ENCODE measurements around the gene GPR78. TPM values are rescaled to one million over a fixed set of nuclear protein-coding genes. Genes with fewer than 3 reads are reported as not detected.

Gene GPR78
- total and polyA plus RNA-seq, 2 of the 8 experiments (the other 6 are each of a cell fraction or from before 2014, with no cell fraction given): 1.0 to 3.0 TPM

- Histone ChIP-seq H2BK5ac (ENCODE audit: low read depth, low read length) (no peak overlapping the region), H2AFZ (ENCODE audit: low read length) (no peak overlapping the region), H3K4me3 (ENCODE audit: extremely low read depth in 1 of 4, insufficient read depth in 2 of 4, low read depth in 3 of 4, low read length in 4 of 4) (no peak overlapping the region), H3K36me3 (ENCODE audit: control insufficient read depth in 2 of 4, insufficient read depth in 4 of 4, low read length in 3 of 4) (no peaks in the 10 kb centered on the region), H3K9ac (replicated peaks in 1 of 4; ENCODE audit: extremely low read depth in 1 of 4, low read depth in 3 of 4, low read length in 3 of 4) (no peak overlapping the region), H3K4me2 (ENCODE audit: insufficient read depth in 1 of 2, low read depth in 2 of 2, low read length in 2 of 2) (no peak overlapping the region), H2BK15ac (ENCODE audit: low read length) (no peak overlapping the region), H3K27ac (ENCODE audit: low read depth, low read length) (no peak overlapping the region), H2BK20ac (ENCODE audit: low read length) (no peak overlapping the region), H4K20me1 (replicated peaks in 1 of 2; ENCODE audit: control insufficient read depth in 1 of 2, insufficient read depth in 2 of 2, low read length in 2 of 2) (peaks cover 1 to 6% of the 10 kb centered on the region in 2 experiments), H3K4me1 (replicated peaks in 1 of 4; ENCODE audit: control insufficient read depth in 3 of 4, insufficient read depth in 4 of 4, low read length in 3 of 4) (peaks cover 0 to 22% (median 16%) of the 10 kb centered on the region in 4 experiments; a peak in 6 of 7 replicates), H4K5ac (ENCODE audit: insufficient read length, low read depth, low read length) (no peak overlapping the region), H3K23me2 (ENCODE audit: low read depth, low read length) (peaks cover 12% of the 10 kb centered on the region; the same call in 1 of the 2 replicates), H3K56ac (replicated peaks; ENCODE audit: insufficient read length, low read depth, low read length) (no peak overlapping the region), H4K8ac (ENCODE audit: extremely low read depth, insufficient read depth, low read length) (no peak overlapping the region), H3K79me2 (ENCODE audit: control insufficient read depth in 1 of 2, insufficient read depth in 2 of 2, low read length in 2 of 2) (no peaks in the 10 kb centered on the region), H2BK120ac (replicated peaks; ENCODE audit: low read depth, low read length) (no peak overlapping the region), H2AK5ac (ENCODE audit: low read depth, low read length) (no peak overlapping the region), H3K79me1 (ENCODE audit: low read depth, low read length) (no peaks in the 10 kb centered on the region), H4K91ac (replicated peaks; ENCODE audit: insufficient read length, low read length) (no peak overlapping the region), H3K9me3 (ENCODE audit: insufficient read depth in 2 of 2, low read depth in 1 of 2, low read length in 1 of 2) (no peaks in the 10 kb centered on the region), H3K4ac (replicated peaks; ENCODE audit: insufficient read length, low read depth, low read length) (no peak overlapping the region), H3K27me3 (replicated peaks in 1 of 4; ENCODE audit: control insufficient read depth in 3 of 4, extremely low read depth in 1 of 4, insufficient read depth in 3 of 4, low read length in 3 of 4) (peaks cover 3 to 16% (median 15%) of the 10 kb centered on the region in 4 experiments), H2BK12ac (ENCODE audit: low read depth, low read length) (0 out of 2 replicates have a peak overlapping the region, but pooled peaks have one; percentile 39), H3K23ac (ENCODE audit: insufficient read length) (no peak overlapping the region), H3K18ac (ENCODE audit: extremely low read depth, low read length) (no peak overlapping the region), H3K14ac (ENCODE audit: insufficient read length) (no peak overlapping the region)
- ChIA-PET POLR2A (ENCODE audit: partially characterized antibody) (interaction anchor here (0.9 kb wide), 1 partner anchor 16 kb away, joined by 4 read pairs; no protein-coding TSS in a partner anchor), CTCF (ENCODE audit: partially characterized antibody) (interaction anchor here (0.7 to 8.8 kb wide), 10 partner anchors 9 to 114 kb away, joined by 3 to 66 read pairs (median 4); partner anchors contain the start of gene CPZ)
- DNase-seq (ENCODE audit: low read depth in 1 of 2, low spot score in 2 of 2) (no peak), FAIRE-seq (no peak)
- TF ChIP-seq EGR1 (IDR thresholded peaks at IDR 0.05; ENCODE audit: borderline replicate concordance, low read depth, low read length) (no peak), E2F6 (IDR thresholded peaks at IDR 0.05) (no peak), TEAD4 (IDR thresholded peaks at IDR 0.05; ENCODE audit: low read depth, low read length) (no peak), POLR2AphosphoS5 (IDR thresholded peaks at IDR 0.05; ENCODE audit: low read depth, low read length) (no peak)
- WGBS, 2 experiments (ENCODE audit: extremely low coverage in 1 of 2, insufficient coverage in 1 of 2, insufficient read length in 1 of 2, insufficient replicate concordance in 2 of 2, low coverage in 1 of 2, low lambda C conversion rate in 2 of 2, missing lambda C conversion rate in 1 of 2): 92% methylated on average over 4 of the region's 4 CpGs; no CpG with 5 or more reads in 1 of the 2 experiments
Measured at GRCh38 chr4:8583655-8584025, 3.4 kb downstream of the GPR78 start.

Measured in H1 (cell line).